Astrocyte of the spinal cord (primary cell): Measurements from ENCODE around the gene DCLK2.

Experiments
- DNase-seq: peaks from one replicate; pipeline ENCODE4 v3.0.0; 2011; ENCODE audit warnings: low read depth, low spot score
- H3K4me3 ChIP-seq: 2 replicates; pipeline ENCODE4 v1.5.1; 2011; ENCODE audit warnings: low read depth, mild to moderate bottlenecking, low read length, moderate library complexity
- in situ Hi-C: cut with HindIII; loops from 2 replicates; pipeline ENCODE4 v1.10.0; 2017; ENCODE audit warnings: low sequenced_read_pairs
- TF ChIP-seq, protein P1 (sequence below): IDR thresholded peaks from 2 replicates; pipeline ENCODE4 v1.5.1; 2012; ENCODE audit warnings: low read depth, mild to moderate bottlenecking, low read length, inconsistent platforms

DCLK2 gene

DNA sequence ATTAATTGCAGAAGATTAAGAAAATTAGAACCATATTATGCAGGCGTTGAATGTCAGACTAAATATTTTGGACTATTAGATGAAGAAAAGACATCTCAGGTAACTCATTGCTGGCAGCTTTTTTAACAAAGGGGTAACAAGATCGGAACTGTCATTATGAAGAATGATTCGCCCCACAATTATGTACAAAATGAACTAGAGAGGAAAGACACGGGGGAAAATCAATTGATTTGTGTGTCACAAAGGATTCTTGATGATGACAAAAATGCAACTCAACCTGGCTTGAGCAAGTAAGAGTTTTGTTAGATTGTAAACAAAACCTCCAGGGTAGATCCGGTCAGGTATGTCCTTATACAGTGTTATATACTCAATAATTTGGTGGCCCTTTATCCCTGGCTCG lies 12.5 kb upstream of the DCLK2 start:
- TF ChIP-seq, protein P1, sequence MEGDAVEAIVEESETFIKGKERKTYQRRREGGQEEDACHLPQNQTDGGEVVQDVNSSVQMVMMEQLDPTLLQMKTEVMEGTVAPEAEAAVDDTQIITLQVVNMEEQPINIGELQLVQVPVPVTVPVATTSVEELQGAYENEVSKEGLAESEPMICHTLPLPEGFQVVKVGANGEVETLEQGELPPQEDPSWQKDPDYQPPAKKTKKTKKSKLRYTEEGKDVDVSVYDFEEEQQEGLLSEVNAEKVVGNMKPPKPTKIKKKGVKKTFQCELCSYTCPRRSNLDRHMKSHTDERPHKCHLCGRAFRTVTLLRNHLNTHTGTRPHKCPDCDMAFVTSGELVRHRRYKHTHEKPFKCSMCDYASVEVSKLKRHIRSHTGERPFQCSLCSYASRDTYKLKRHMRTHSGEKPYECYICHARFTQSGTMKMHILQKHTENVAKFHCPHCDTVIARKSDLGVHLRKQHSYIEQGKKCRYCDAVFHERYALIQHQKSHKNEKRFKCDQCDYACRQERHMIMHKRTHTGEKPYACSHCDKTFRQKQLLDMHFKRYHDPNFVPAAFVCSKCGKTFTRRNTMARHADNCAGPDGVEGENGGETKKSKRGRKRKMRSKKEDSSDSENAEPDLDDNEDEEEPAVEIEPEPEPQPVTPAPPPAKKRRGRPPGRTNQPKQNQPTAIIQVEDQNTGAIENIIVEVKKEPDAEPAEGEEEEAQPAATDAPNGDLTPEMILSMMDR: no peak
- H3K4me3 ChIP-seq: no peak overlapping the region
- in situ Hi-C loops: no loop called here
- no peak for DNase-seq

DNA sequence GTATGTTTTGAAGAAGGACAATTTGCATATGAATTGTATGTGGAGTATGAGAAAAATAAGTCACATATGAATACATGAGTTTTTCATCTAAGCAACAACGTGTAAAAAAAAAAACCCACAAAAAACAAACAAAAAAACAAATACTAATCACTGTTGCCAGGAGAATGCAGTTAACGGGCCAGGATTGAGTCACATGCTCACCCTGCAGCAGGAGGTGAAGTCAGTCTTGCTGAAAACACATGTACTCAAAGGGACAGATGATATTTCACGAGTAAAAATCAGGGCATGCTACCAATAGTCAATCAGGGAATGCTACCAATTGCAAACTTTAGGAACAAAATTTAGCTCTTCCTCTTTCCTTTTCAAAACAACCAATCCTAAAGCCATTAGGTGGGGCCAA lies 10.4 kb upstream of the DCLK2 start:
- no peak overlapping the region for H3K4me3 ChIP-seq
- TF ChIP-seq, protein P1: no peak
- in situ Hi-C loops: no loop called here
- DNase-seq: no peak

DNA sequence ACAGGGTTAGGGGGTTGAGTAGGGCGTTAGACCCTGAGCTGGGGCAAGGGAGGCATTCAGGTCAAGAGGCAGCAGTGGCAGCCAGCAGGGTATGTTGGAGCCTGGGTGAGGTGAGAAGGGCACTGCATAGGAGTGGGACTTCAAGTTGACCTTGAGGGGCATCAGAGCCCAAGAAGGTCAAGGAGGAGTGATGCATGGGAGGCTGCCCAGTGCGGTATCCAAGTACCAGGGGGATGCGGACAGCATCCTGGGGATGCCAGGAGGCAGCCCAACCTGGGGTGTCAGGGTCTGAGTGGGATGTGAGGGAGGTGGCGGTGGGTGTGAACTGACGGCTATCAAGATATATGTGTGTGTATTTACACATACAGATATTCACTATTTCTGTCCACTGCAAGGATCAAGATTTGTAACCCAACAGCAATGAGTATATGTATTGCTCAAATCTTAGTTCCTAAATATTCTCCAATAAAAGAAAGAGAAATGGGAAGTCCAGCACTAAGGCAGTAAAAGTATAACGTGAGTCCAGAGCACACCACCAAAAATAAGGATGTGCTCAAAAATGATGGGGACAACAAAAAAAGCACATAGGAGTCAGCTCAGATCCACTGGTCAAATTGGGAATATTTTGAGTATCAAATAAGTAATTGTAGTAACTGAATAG lies 9.8 kb upstream of the DCLK2 start:
- no peak overlapping the region for H3K4me3 ChIP-seq
- TF ChIP-seq, protein P1: no peak
- DNase-seq: no peak
- in situ Hi-C loops: no loop called here

DNA sequence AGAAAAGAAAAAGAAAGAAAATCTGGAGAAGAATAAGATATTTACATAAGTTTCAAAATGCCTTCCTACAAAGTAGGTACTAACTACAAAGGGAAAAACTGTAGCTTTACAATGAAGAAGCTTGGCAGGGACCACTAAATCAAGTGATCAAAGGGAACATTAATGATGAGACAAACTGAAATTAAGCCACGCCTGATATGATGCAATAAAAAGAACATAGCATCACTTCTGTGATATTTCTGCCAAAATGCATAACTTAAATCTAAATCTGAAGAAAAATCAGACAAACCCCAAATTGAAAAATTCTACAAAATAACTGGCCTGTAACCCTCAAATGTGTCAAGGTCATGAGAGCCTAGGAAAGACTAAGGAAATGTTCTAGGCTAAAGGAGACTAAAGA lies 8.9 kb upstream of the DCLK2 start:
- in situ Hi-C loops: no loop called here
- TF ChIP-seq, protein P1: no peak
- no peak overlapping the region for H3K4me3 ChIP-seq
- no peak for DNase-seq

DNA sequence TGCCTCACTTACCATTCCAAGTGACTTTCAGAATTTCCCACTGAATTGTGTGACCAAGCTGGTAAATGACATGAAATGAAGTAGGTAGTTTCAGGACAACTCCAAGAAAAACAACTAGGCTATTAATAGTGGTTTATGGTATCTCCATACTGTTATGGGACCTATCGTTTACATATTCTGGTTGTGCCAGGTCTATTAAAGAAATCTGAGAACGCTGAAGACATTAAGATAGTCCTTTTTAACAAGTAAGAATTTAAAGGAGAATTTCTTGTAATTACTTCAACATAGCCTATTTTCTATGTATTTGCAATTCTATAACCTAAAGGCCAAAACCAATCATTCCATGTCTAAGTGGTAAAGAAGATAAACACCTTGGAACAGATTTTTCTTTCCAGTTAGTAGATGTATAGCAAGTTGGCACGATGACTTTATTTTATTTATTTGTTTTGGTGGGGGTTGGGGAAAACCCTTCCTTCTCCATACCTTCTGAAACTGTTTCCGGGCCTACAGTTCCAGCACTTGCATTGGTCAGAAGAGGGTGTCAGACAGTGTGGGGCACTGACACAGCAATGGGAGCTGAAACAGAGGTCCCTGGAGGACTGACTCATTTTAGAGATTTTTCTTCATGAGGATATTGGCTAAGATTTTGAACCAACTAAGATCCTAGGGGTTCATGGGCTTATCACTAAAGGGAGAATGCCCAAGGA lies 7.6 kb upstream of the DCLK2 start:
- in situ Hi-C loops: no loop called here
- no peak overlapping the region for H3K4me3 ChIP-seq
- TF ChIP-seq, protein P1: no peak
- peak; percentile 2 for DNase-seq

DNA sequence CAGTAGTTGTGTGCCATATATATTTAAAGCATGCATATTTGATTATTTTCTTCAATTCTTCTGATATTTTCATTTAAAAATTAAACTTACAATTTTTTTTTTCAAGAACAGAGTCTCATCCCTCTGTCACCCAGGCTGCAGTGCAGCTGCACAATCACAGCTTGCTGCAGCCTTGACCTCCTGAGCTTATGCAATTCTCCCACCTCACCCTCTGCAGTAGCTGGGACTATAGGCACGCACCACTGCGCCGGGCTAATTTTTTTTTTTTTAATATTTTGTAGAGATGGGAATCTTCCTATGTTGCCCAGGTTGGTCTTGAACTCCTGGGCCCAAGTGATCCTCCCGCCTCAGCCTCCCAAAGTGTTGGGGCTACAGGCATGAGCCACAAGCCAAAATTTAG lies 5.8 kb upstream of the DCLK2 start:
- H3K4me3 ChIP-seq: no peak overlapping the region
- TF ChIP-seq, protein P1: no peak
- in situ Hi-C loops: no loop called here
- DNase-seq: no peak
